Thyroid gland (tissue), 4 donors: ENCODE measurements around the gene TMEM18.

Source experiments
- CTCF ChIP-seq, 6 experiments: fragments of 200-600 bp in 3 of 6; fragments of 450-650 bp in 3 of 6; sonication (generic) in 3 of 6; IDR thresholded peaks; one replicate each; pipeline ENCODE4 v1.5.1; 2016 to 2019; ENCODE audit warnings: antibody characterized with exemption in 6 of 6, mild to moderate bottlenecking in 2 of 6, inconsistent platforms in 1 of 6, moderate library complexity in 1 of 6
- POLR2A ChIP-seq, 2 donors: fragments of 450-650 bp; IDR thresholded peaks; one replicate each; pipeline ENCODE4 v1.6.1; 2017; ENCODE audit warnings: antibody characterized with exemption in 2 of 2, mild to moderate bottlenecking in 2 of 2, moderate library complexity in 1 of 2

GRCh38 chr2:628651-629050 is 48.6 kb downstream of the TMEM18 start:
- TF ChIP-seq CTCF (IDR thresholded peaks at IDR 0.05): no peak
- no peak for TF ChIP-seq POLR2A (IDR thresholded peaks at IDR 0.05)
